ENCODE measurements around the gene C19orf25. TPM values are rescaled to one million over a fixed set of nuclear protein-coding genes. Genes with fewer than 3 reads are reported as not detected.

The C19orf25 gene
- total and polyA plus RNA-seq, 2 of the 13 experiments (the other 11 are each of a cell fraction or from before 2014, with no cell fraction given), result 14.2 to 32.4 TPM

DNA sequence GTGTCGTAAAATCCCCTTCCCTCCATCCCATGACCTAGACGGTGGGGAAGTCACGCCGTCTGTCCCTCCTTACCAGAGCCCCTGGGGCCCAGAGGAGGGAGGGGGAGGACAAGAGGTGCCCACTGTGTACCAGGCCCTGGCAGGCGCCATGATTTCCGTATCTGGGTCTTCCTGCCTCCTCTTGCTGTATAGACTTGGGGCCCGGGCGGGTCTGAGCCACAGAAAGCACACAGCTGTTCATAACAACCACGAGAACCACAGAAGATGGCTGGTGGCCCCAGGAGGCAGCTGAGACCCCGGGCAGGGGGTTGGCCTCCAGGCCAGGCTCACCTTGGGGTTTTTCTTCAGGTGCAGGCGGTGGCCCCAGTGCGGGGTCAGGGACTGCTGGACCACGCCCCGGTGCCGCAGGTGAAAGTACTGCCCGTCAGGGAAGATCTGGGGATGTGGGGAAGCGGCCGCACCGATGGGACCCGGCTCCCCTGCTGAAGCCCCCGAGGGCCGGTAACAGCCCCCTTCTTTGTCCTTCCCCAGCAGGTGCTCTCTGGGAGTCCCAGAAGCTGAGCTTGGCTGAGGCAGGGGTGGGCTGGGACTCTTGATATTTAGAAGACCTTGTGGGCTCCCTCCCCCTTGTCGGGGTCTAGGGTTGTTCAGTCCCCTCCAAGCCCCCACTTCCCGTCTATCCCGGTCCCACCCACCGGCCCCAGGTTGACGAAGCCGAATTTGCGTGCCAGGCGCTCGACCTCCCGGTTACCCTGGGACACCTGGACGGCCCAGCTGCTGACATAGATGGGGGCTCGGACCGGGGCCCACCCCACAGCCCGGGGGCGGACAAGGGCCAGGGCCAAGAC is 10.7 kb upstream of the C19orf25 start (continued):
- TF ChIP-seq ZNF687 (CRISPR knock-in tag; IDR thresholded peaks at IDR 0.05) (peak; percentile 69; the same call in 1 of the 2 replicates), ZFX (CRISPR knock-in tag; IDR thresholded peaks at IDR 0.05; ENCODE audit: low read depth) (peak; percentile 86), TRIM24 (CRISPR knock-in tag; IDR thresholded peaks at IDR 0.05) (no peak), HDAC1 (CRISPR knock-in tag; IDR thresholded peaks at IDR 0.05) (0 out of 2 replicates have a peak, but pooled peaks have one; percentile 26), HNRNPUL1 (IDR thresholded peaks at IDR 0.05; ENCODE audit: low read depth, low read length) (no peak), ZKSCAN8 (CRISPR knock-in tag; IDR thresholded peaks at IDR 0.05; ENCODE audit: borderline replicate concordance) (no peak), ZNF264 (CRISPR knock-in tag; IDR thresholded peaks at IDR 0.05) (0 out of 2 replicates have a peak, but pooled peaks have one; percentile 35), ZNF790 (CRISPR knock-in tag; IDR thresholded peaks at IDR 0.05; ENCODE audit: borderline replicate concordance) (no peak)
- TF ChIP-seq, protein P1, sequence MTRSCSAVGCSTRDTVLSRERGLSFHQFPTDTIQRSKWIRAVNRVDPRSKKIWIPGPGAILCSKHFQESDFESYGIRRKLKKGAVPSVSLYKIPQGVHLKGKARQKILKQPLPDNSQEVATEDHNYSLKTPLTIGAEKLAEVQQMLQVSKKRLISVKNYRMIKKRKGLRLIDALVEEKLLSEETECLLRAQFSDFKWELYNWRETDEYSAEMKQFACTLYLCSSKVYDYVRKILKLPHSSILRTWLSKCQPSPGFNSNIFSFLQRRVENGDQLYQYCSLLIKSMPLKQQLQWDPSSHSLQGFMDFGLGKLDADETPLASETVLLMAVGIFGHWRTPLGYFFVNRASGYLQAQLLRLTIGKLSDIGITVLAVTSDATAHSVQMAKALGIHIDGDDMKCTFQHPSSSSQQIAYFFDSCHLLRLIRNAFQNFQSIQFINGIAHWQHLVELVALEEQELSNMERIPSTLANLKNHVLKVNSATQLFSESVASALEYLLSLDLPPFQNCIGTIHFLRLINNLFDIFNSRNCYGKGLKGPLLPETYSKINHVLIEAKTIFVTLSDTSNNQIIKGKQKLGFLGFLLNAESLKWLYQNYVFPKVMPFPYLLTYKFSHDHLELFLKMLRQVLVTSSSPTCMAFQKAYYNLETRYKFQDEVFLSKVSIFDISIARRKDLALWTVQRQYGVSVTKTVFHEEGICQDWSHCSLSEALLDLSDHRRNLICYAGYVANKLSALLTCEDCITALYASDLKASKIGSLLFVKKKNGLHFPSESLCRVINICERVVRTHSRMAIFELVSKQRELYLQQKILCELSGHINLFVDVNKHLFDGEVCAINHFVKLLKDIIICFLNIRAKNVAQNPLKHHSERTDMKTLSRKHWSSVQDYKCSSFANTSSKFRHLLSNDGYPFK (CRISPR knock-in tag; IDR thresholded peaks at IDR 0.05; ENCODE audit: borderline replicate concordance), result 0 out of 2 replicates have a peak, but pooled peaks have one; percentile 35
- TF ChIP-seq, protein P2, sequence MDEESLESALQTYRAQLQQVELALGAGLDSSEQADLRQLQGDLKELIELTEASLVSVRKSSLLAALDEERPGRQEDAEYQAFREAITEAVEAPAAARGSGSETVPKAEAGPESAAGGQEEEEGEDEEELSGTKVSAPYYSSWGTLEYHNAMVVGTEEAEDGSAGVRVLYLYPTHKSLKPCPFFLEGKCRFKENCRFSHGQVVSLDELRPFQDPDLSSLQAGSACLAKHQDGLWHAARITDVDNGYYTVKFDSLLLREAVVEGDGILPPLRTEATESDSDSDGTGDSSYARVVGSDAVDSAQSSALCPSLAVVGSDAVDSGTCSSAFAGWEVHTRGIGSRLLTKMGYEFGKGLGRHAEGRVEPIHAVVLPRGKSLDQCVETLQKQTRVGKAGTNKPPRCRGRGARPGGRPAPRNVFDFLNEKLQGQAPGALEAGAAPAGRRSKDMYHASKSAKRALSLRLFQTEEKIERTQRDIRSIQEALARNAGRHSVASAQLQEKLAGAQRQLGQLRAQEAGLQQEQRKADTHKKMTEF (CRISPR knock-in tag; IDR thresholded peaks at IDR 0.05), result no peak
- TF ChIP-seq, protein P3, sequence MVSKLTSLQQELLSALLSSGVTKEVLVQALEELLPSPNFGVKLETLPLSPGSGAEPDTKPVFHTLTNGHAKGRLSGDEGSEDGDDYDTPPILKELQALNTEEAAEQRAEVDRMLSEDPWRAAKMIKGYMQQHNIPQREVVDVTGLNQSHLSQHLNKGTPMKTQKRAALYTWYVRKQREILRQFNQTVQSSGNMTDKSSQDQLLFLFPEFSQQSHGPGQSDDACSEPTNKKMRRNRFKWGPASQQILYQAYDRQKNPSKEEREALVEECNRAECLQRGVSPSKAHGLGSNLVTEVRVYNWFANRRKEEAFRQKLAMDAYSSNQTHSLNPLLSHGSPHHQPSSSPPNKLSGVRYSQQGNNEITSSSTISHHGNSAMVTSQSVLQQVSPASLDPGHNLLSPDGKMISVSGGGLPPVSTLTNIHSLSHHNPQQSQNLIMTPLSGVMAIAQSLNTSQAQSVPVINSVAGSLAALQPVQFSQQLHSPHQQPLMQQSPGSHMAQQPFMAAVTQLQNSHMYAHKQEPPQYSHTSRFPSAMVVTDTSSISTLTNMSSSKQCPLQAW (CRISPR knock-in tag; IDR thresholded peaks at IDR 0.05), result peak; percentile 59
- TF ChIP-seq, protein P4, sequence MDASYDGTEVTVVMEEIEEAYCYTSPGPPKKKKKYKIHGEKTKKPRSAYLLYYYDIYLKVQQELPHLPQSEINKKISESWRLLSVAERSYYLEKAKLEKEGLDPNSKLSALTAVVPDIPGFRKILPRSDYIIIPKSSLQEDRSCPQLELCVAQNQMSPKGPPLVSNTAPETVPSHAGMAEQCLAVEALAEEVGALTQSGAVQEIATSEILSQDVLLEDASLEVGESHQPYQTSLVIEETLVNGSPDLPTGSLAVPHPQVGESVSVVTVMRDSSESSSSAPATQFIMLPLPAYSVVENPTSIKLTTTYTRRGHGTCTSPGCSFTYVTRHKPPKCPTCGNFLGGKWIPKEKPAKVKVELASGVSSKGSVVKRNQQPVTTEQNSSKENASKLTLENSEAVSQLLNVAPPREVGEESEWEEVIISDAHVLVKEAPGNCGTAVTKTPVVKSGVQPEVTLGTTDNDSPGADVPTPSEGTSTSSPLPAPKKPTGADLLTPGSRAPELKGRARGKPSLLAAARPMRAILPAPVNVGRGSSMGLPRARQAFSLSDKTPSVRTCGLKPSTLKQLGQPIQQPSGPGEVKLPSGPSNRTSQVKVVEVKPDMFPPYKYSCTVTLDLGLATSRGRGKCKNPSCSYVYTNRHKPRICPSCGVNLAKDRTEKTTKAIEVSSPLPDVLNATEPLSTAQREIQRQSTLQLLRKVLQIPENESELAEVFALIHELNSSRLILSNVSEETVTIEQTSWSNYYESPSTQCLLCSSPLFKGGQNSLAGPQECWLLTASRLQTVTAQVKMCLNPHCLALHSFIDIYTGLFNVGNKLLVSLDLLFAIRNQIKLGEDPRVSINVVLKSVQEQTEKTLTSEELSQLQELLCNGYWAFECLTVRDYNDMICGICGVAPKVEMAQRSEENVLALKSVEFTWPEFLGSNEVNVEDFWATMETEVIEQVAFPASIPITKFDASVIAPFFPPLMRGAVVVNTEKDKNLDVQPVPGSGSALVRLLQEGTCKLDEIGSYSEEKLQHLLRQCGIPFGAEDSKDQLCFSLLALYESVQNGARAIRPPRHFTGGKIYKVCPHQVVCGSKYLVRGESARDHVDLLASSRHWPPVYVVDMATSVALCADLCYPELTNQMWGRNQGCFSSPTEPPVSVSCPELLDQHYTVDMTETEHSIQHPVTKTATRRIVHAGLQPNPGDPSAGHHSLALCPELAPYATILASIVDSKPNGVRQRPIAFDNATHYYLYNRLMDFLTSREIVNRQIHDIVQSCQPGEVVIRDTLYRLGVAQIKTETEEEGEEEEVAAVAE (CRISPR knock-in tag; IDR thresholded peaks at IDR 0.05; ENCODE audit: borderline replicate concordance), result 0 out of 2 replicates have a peak, but pooled peaks have one; percentile 18
